Head of caudate nucleus (tissue), 42 donors: ENCODE results near the gene FARSA.
A peak's percentile ranks its signal among the peaks of the same experiment; 100 is the strongest.
"Not testable (repeated sequence)": the region's sequence is repeated elsewhere in the genome, so short reads cannot be mapped to it uniquely, and the experiment has no call there.

Experiments used
- DNase-seq, 42 donors: peaks; one replicate each; pipeline versions ENCODE4 v3.0.0 to v3.0.0-alpha.2; 2020 to 2021; ENCODE audit warnings: mixed read lengths in 7 of 42
- intact Hi-C: fragments of 100-400 bp; cut with DNase I; formaldehyde crosslinking; loops from one replicate; pipeline ENCODE4 v1.15.0; 2022

Gene FARSA

DNA sequence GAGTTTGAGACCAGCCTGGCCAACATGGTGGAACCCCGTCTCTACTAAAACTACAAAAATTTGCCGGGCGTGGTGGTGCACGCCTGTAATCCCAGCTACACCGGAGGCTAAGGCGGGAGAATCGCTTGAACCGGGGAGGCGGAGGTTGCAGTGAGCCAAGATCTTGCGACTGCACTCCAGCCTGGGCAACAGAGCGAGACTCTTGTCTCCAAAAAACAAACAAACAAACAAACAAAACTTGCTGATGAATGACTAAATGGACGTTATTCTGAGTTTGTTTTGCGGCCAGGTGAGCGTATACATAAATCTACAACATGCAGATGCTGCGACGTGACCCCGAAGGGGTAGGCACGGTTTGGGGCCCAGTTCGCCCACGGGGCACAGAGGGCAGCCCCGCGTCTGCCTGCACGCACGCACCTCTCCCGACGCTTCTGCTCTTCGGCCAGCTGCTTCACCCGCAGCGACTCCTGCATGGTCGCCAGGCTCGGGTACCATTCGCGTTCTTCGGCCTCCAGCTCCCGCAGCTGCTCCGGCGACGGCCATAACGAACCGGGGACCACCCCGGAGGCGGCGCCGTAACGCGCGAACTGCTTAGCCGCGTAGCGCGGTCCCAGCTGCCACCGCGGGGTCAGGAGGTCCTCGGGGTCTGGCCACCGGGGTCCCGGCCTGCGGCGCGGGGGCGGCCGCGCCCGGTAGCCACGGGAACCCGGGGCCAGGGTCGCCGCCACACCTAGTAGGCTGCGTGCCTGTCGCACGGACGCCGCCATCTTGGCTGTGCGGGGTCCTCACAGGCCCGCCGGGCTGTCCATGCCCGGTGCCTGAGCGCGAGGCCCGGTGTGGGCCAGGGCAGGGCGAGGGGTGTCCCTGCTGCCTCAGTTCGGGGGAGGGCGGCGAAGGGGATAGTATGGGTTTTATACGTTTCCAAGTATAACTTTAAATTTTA lies 23.2 kb upstream of the FARSA start, which contains the start of gene GADD45GIP1:
TSS of gene GADD45GIP1 (minus strand) at position 778 of the 943 bp plus-strand sequence. CDS start at position 767, 11 bp downstream.
- intact Hi-C loops: loop anchor here (2.0 kb wide), 1 partner anchor 36 kb away; no protein-coding TSS in a partner anchor
- peak; percentile 36 to 88 (median 78) for DNase-seq

DNA sequence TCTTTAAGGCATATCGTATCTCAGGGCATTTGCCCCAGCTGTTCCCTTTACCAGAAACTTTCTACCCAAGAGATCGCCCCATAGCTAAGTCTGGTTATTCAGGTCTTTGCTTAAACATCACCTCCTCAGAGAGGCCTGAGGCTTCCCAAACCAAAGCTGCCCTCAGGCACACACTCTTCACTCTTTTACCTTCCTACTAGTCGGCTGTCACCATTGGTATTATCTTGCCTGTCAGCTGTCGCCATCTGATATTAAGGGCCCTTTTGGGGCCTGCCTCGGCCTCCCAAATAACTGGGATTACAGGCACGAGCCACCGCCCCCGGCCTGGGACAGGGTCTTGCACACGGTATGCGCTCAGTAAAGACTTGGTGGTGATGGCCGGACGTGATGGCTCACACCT lies 22.5 kb upstream of the FARSA start:
- no peak for DNase-seq

GRCh38 chr19:12955575-12955974 lies 22.1 kb upstream of the FARSA start:
- intact Hi-C loops, DNase-seq: not testable (repeated sequence)

More for the DNA sequence above, 22.5 kb upstream of the FARSA start:
- intact Hi-C loops: loop anchor here (2.0 kb wide), 1 partner anchor 35 kb away; no protein-coding TSS in a partner anchor

- DNase-seq: peak in 1 of 42 donors; percentile 26
- intact Hi-C loops: no loop called here
These were observed 21.1 kb upstream of the FARSA start for GRCh38 chr19:12954612-12954962.

DNA sequence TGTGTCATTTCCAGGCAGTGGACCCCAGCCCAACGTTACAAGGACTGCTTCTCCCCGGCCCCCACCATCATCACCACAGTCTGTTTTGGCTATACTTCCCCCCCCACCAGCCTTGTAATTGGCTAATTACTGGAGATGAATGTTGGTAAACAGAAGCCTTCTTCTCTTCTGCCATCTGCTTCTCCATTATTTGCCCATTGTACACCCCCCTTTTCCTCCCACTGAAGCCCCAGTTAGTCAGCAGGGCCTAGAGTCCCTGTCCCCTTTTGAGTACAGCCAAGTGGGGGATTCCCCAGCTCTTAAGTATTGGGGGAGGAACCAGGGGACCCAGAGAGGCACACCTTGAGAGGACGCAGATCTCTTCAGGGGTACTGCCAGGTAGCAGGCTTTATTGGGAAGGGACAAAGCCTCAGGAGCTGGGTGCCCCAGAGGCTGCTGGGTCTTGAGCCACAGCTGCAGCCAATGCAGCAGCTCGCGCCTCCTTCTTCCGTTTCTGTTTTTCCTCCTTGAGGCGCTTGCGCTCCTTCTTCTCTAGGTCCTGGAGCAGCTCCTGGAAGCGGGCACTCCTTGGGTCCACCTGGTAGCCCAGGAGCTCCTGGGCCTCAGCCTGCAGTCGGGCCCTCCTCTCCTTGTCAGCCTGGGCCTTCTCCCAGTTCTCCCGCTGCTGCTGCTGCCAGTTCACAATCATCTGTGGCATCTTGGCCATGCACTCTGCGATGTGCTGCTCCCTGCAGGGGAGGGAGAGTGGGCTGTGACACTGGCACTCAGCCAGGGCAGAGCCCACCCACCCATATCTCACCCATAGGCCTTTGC lies 20.5 kb upstream of the FARSA start:
- DNase-seq: peak in 2 of 42 donors; percentile 43 to 44
- intact Hi-C loops: no loop called here

- peak; percentile 41 to 91 (median 74) for DNase-seq
- intact Hi-C loops: no loop called here
These were observed 19.8 kb upstream of the FARSA start for GRCh38 chr19:12953138-12953798.

- intact Hi-C loops: no loop called here
These were observed 19.1 kb upstream of the FARSA start for GRCh38 chr19:12952488-12953137.

DNA sequence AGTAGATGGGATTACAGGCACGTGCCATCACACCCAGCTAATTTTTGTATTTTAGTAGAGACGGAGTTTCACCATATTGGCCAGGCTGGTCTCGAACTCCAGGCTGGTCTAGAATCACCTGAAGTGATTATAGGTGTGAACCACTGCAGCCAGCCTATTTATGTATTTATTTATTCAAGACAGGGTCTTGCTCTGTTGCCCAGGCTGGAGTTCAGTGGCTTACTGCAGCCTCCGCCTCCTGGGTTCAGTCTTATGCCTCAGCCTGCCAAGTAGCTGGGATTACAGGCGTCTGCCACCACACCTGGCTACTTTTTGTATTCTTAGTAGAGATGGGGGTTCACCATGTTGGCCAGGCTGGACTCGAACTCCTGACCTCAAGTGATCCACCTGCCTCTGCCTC lies 18.5 kb upstream of the FARSA start:
- intact Hi-C loops, DNase-seq: not testable (repeated sequence)

More at GRCh38 chr19:12952488-12953137, 19.1 kb upstream of the FARSA start:
- DNase-seq: peak in 2 of 42 donors; percentile 31 to 53

DNA sequence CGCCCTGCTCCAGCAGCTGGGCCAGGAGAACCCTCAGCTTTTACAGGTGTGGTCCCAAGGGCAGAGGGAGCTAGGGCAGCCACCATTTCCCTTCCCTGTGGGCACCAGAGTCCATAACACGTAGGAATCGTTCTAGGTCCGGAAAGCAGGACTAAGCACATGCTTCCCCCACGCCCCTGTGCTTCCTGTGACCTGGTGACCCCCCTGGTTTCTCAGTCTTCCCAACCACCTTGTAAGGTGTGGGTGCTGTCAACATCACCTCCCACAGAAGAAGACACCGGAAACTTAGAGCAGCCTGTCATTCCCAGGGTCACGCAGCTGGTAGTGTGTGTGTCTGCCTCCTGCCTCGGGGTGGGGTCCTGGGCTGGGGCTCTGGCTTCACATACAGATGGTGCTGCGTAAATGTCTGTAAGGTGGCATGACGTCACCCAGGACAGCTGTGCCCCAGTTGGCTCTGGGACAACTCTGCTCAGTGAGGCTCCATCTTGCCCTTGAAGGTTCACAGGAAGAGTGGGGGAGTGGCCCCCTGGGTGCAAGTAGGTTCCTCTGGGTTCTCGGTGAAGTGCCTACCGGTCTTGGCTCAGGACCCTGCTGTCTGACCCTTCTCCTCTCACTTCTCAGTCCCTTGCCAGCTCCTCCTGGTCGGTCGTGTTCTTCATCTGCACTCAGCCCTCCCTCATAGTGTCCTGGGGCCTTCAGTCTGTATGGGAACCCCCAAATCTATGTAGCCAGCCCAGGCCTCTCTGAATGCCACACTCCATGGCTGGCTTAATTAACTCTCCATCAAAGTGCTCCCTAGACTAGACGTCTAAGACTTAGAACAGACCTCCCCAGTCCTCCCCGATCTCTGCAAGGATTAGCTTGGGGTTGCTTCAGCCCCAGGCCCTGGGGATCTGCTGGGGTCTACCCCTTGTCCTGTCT lies 16.1 kb upstream of the FARSA start:
- intact Hi-C loops: no loop called here
- no peak for DNase-seq

DNA sequence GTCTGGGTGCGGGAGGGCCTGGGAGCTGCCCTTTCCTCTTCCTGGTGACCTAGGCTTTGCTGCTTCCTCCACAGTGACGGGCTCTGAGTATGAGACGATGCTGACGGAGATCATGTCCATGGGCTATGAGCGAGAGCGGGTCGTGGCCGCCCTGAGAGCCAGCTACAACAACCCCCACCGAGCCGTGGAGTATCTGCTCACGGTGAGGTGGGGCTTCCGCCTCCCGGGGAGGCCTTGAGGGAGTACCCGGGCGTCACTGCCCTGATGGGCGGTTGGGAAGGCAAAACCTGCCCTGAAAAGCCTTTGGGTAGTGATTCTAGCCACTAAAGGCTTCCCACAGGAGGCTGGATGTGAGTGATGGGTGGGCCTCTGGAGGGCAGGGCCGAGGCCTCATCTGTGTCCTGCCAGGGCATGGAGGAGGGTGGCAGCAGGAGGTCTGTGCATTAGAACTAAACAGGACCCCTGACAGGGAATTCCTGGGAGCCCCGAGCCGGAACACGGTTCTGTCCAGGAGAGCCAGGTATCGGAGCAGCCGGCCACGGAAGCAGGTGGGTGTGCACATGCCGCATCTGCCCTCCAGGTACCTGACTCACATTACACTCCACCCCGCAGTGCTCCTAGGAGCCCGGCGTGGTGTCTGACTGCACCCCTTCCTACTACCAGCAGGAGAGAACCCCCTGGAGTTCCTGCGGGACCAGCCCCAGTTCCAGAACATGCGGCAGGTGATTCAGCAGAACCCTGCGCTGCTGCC lies 15.3 kb upstream of the FARSA start:
- DNase-seq: no peak
- intact Hi-C loops: no loop called here

DNA sequence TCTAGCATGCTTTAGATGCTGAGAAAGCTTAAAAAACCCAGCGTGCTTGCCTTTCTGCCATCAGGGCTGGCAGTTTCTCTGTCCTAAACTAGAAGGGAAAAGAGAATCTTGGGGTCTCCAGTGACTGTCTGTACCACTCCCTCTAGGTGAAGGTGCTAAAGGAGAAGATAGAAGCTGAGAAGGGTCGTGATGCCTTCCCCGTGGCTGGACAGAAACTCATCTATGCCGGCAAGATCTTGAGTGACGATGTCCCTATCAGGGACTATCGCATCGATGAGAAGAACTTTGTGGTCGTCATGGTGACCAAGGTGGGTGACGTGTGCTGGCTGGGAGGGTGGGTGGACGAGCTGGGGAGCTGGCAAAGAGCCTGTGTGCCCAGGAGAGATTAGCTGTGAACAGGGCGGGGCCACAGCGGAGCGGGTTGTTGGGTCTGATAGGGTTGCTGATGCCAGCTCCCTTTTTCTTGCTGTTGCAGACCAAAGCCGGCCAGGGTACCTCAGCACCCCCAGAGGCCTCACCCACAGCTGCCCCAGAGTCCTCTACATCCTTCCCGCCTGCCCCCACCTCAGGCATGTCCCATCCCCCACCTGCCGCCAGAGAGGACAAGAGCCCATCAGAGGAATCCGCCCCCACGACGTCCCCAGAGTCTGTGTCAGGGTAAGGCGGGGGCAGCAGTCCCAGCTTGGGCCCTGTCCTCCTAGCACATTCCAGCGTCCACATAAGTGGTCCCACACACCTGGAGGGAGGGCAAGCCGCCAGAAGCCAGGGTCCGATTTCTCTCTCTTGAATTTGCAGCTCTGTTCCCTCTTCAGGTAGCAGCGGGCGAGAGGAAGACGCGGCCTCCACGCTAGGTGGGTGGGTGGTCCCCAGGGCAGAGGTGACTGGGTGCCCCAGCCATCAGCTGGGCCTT lies 14.4 kb upstream of the FARSA start:
- intact Hi-C loops: no loop called here
- DNase-seq: no peak

GRCh38 chr19:12946731-12947496 lies 13.4 kb upstream of the FARSA start:
- intact Hi-C loops: no loop called here
- DNase-seq: no peak

GRCh38 chr19:12946092-12946721 lies 12.7 kb upstream of the FARSA start:
- intact Hi-C loops: no loop called here
- DNase-seq: peak in 18 of 42 donors; percentile 15 to 63 (median 40)

DNA sequence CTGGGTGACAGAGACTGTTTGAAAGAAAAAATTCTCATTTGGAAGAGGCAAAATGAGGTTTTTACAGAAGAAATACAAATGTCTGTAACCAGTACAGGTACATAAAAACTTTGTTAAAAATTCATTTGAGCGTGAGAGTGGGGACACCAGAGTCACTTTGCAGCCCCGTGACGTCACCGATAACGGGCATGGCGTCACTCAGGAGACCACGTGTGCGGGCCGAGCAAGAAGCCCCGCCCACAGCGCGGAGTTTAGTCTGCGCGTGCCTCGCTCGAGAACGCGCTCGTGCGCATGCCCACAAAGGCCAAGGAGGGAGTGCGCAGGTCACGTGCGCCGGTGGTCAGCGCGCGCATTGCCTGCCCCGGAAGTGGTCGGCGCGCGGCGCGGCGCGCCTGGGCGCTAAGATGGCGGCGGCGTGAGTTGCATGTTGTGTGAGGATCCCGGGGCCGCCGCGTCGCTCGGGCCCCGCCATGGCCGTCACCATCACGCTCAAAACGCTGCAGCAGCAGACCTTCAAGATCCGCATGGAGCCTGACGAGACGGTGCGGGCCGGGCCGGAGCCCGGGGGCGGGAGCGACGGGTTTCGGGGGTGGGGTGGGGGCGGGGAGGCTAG lies 12.1 kb upstream of the FARSA start, which contains the start of gene RAD23A:
TSS of gene RAD23A (plus strand) at position 384 of the 613 bp plus-strand sequence. CDS start at position 471, 87 bp downstream.
- intact Hi-C loops: loop anchor here (1.0 kb wide), 1 partner anchor 26 kb away; the partner anchor contains the start of gene SYCE2
- DNase-seq: peak; percentile 84 to 97 (median 92)
